ENCODE measurements around the gene FHIT. TPM values are rescaled to one million over a fixed set of nuclear protein-coding genes. Genes with fewer than 3 reads are reported as not detected.

Gene FHIT
- total and polyA plus RNA-seq, 2 experiments from 2014 or later, result 0.22 to 0.90 TPM

DNA sequence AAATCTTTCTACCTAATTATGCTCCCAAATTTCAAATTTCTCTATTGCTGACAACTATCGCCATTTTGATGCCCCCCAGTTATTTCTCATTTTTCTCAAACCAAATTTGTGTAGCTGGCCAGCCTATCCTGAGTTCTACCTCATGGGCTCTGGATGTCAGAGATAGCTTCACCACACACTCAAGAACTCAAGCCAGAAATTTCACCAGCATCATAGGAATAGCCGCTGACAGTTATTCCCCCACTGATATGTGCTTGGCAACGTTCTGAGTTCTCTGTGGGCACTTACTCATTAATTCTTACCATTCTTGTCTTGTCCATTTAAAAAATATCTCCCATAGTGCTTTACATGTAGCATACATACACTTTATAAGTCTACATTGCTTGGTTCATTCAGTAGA lies 264.7 kb downstream of the FHIT start:
- Histone ChIP-seq H3K27ac (no peak overlapping the region), H2AFZ (no peak overlapping the region), H3K27me3 (replicated peaks; ENCODE audit: insufficient read depth) (no peaks in the 10 kb centered on the region), H3K36me3 (ENCODE audit: low read depth) (no peaks in the 10 kb centered on the region), H3F3A (ENCODE audit: insufficient read depth) (no peaks in the 10 kb centered on the region), H3K4me2 (ENCODE audit: unreplicated experiment) (no peak overlapping the region), H3K79me2 (ENCODE audit: insufficient read depth) (no peaks in the 10 kb centered on the region), H3K9me2 (ENCODE audit: insufficient read depth) (no peaks in the 10 kb centered on the region), H3K9ac (no peak overlapping the region), H3K4me1 (ENCODE audit: insufficient read depth) (no peaks in the 10 kb centered on the region), H3K4me3 (no peak overlapping the region), H3K9me3 (ENCODE audit: low read depth) (no peaks in the 10 kb centered on the region), H4K20me1 (ENCODE audit: insufficient read depth) (no peaks in the 10 kb centered on the region)
- TF ChIP-seq EZH2 (IDR thresholded peaks at IDR 0.05; ENCODE audit: insufficient read depth, poor library complexity, severe bottlenecking), result no peak
- TF ChIP-seq EZH2phosphoT487 (IDR thresholded peaks at IDR 0.05; ENCODE audit: insufficient read depth, low read depth), result no peak
- in situ Hi-C loops (cut with MboI), result no loop called here
- 40 to 45% methylated on average over 3 of the region's 3 CpGs for WGBS, 2 experiments (ENCODE audit: low coverage in 1 of 2, low lambda C conversion rate in 2 of 2, missing lambda C conversion rate in 2 of 2)
- DNase-seq, result no peak

DNA sequence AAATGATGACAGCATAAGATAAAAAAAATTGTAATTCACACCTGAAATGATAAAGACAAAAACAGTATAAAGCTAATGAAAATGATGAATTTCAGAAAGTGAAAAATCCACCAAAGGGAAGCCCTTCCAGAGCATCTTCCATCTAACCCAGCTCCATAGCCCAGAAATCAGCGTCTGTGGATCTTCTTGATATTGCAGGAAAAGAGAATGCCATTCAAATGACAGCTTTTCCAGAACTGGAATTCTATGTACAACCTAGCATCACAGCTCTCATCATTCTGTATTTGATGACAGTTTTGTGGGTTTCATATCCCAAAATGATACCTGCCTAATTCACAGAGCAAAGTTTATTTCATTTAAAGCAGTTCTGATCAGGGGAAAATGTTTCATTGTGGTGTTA lies 267.3 kb downstream of the FHIT start:
- Histone ChIP-seq H3K27ac (no peak overlapping the region), H3K9me2 (ENCODE audit: insufficient read depth) (no peaks in the 10 kb centered on the region), H3K79me2 (ENCODE audit: insufficient read depth) (no peaks in the 10 kb centered on the region), H3K4me3 (no peak overlapping the region), H3K9ac (no peak overlapping the region), H4K20me1 (ENCODE audit: insufficient read depth) (no peaks in the 10 kb centered on the region), H3F3A (ENCODE audit: insufficient read depth) (no peaks in the 10 kb centered on the region), H3K9me3 (ENCODE audit: low read depth) (no peaks in the 10 kb centered on the region), H3K27me3 (replicated peaks; ENCODE audit: insufficient read depth) (no peaks in the 10 kb centered on the region), H2AFZ (no peak overlapping the region), H3K4me1 (ENCODE audit: insufficient read depth) (0 out of 2 replicates have a peak, but pooled peaks cover 3% of the 10 kb centered on the region), H3K36me3 (ENCODE audit: low read depth) (no peaks in the 10 kb centered on the region), H3K4me2 (ENCODE audit: unreplicated experiment) (no peak overlapping the region)
- 50 to 53% methylated on average over 1 of the region's 1 CpG for WGBS, 2 experiments (ENCODE audit: low coverage in 1 of 2, low lambda C conversion rate in 2 of 2, missing lambda C conversion rate in 2 of 2)
- no peak for DNase-seq
- TF ChIP-seq EZH2 (IDR thresholded peaks at IDR 0.05; ENCODE audit: insufficient read depth, poor library complexity, severe bottlenecking) (no peak), EZH2phosphoT487 (IDR thresholded peaks at IDR 0.05; ENCODE audit: insufficient read depth, low read depth) (no peak)
- in situ Hi-C loops (cut with MboI), result no loop called here

DNA sequence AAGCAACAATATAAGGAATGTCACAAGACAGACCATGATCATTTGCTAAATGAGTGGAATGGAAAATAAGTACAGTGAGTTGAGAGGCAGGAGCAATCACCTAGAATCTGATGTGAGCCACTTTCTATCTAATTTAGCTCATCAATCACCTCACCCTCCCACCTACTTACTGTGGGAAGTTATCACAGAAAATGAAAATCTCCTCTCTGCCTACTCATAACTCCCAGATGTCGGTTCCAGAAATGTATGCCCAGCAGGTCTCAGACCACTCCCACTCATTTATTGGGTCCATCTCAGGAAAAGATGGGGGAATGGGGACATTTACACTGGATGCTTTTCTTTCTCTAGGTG lies 270.9 kb downstream of the FHIT start:
- H3F3A ChIP-seq (ENCODE audit: insufficient read depth), result no peaks in the 10 kb centered on the region
- H4K20me1 ChIP-seq (ENCODE audit: insufficient read depth), result no peaks in the 10 kb centered on the region
- no peaks in the 10 kb centered on the region for H3K27me3 ChIP-seq (replicated peaks; ENCODE audit: insufficient read depth)
- in situ Hi-C loops (cut with MboI), result no loop called here
- no peak overlapping the region for H3K4me3 ChIP-seq
- 21 to 32% methylated on average over 1 of the region's 1 CpG for WGBS, 2 experiments (ENCODE audit: low coverage in 1 of 2, low lambda C conversion rate in 2 of 2, missing lambda C conversion rate in 2 of 2)
- 0 out of 2 replicates have a peak overlapping the region, but pooled peaks have one; percentile 20 for H3K27ac ChIP-seq
- no peaks in the 10 kb centered on the region for H3K36me3 ChIP-seq (ENCODE audit: low read depth)
- no peak overlapping the region for H3K9ac ChIP-seq
- no peaks in the 10 kb centered on the region for H3K9me3 ChIP-seq (ENCODE audit: low read depth)
- H3K4me2 ChIP-seq (ENCODE audit: unreplicated experiment), result peak overlapping the region; percentile 49
- H3K4me1 ChIP-seq (ENCODE audit: insufficient read depth), result 0 out of 2 replicates have a peak, but pooled peaks cover 3% of the 10 kb centered on the region
- no peaks in the 10 kb centered on the region for H3K9me2 ChIP-seq (ENCODE audit: insufficient read depth)
- TF ChIP-seq EZH2 (IDR thresholded peaks at IDR 0.05; ENCODE audit: insufficient read depth, poor library complexity, severe bottlenecking) (no peak), EZH2phosphoT487 (IDR thresholded peaks at IDR 0.05; ENCODE audit: insufficient read depth, low read depth) (no peak)
- H3K79me2 ChIP-seq (ENCODE audit: insufficient read depth), result no peaks in the 10 kb centered on the region
- no peak for DNase-seq
- H2AFZ ChIP-seq, result no peak overlapping the region

DNA sequence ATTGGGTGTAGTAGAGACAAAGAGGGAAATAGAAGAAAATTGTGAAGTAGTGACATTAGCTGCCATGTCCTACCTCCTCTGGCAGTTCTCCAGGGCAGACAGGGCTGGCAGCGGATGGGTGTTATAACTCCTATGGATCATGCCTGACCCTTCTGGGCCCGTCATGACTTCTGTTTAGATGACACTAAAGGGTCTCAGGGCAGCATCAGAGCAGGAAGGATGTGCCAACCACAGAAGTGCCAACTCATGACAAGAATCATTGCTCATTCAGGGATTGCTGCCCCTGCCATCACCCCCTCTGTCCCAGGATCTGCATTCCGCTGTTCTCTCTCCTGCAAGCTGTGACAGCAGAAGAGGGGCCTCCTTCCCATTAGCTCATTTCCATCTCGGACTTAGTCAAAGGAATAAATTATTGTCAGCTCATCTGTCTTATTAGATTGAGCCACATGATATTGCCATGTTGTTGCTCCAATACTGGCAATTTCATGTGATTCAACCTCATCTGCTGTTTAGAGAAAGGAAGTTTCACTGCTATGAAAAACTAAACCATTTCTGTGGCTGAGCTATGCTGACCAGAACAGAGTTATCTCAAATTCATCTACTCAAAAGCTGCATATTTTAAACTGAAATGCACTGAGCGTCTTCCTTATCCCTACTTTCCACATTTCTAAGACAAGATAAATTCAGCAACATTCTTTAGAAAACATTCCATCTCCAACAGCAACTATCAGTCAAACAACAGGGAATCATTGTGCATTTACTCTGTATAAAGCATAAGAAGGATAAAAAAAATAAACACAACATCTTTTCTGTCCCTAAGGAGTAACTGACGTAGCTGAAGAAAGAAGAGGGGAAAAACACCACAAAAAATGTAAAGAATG lies 271.6 kb downstream of the FHIT start:
- WGBS, 2 experiments (ENCODE audit: low coverage in 1 of 2, low lambda C conversion rate in 2 of 2, missing lambda C conversion rate in 2 of 2), result 31 to 41% methylated on average over 6 of the region's 6 CpGs
- no peaks in the 10 kb centered on the region for H4K20me1 ChIP-seq (ENCODE audit: insufficient read depth)
- H3K36me3 ChIP-seq (ENCODE audit: low read depth), result no peaks in the 10 kb centered on the region
- no peak for TF ChIP-seq EZH2phosphoT487 (IDR thresholded peaks at IDR 0.05; ENCODE audit: insufficient read depth, low read depth)
- TF ChIP-seq EZH2 (IDR thresholded peaks at IDR 0.05; ENCODE audit: insufficient read depth, poor library complexity, severe bottlenecking), result no peak
- H3K4me2 ChIP-seq (ENCODE audit: unreplicated experiment), result peak overlapping the region; percentile 49
- 0 out of 2 replicates have a peak overlapping the region, but pooled peaks have one; percentile 20 for H3K27ac ChIP-seq
- no peaks in the 10 kb centered on the region for H3K27me3 ChIP-seq (replicated peaks; ENCODE audit: insufficient read depth)
- H3K4me3 ChIP-seq, result no peak overlapping the region
- no peak overlapping the region for H2AFZ ChIP-seq
- H3K4me1 ChIP-seq (ENCODE audit: insufficient read depth), result 0 out of 2 replicates have a peak, but pooled peaks cover 3% of the 10 kb centered on the region
- no peak overlapping the region for H3K9ac ChIP-seq
- in situ Hi-C loops (cut with MboI), result no loop called here
- no peaks in the 10 kb centered on the region for H3K79me2 ChIP-seq (ENCODE audit: insufficient read depth)
- H3K9me3 ChIP-seq (ENCODE audit: low read depth), result no peaks in the 10 kb centered on the region
- DNase-seq, result peak; percentile 18
- H3F3A ChIP-seq (ENCODE audit: insufficient read depth), result no peaks in the 10 kb centered on the region
- no peaks in the 10 kb centered on the region for H3K9me2 ChIP-seq (ENCODE audit: insufficient read depth)

All from GM23248 (cell line).